ENCODE measurements around the gene EFCAB14. TPM values are rescaled to one million over a fixed set of nuclear protein-coding genes. Genes with fewer than 3 reads are reported as not detected.

EFCAB14 gene, protein sequence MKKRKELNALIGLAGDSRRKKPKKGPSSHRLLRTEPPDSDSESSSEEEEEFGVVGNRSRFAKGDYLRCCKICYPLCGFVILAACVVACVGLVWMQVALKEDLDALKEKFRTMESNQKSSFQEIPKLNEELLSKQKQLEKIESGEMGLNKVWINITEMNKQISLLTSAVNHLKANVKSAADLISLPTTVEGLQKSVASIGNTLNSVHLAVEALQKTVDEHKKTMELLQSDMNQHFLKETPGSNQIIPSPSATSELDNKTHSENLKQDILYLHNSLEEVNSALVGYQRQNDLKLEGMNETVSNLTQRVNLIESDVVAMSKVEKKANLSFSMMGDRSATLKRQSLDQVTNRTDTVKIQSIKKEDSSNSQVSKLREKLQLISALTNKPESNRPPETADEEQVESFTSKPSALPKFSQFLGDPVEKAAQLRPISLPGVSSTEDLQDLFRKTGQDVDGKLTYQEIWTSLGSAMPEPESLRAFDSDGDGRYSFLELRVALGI
- total RNA-seq = 10 to 100 TPM; 59.5 to 70.2 (median 62.8) TPM

DNA sequence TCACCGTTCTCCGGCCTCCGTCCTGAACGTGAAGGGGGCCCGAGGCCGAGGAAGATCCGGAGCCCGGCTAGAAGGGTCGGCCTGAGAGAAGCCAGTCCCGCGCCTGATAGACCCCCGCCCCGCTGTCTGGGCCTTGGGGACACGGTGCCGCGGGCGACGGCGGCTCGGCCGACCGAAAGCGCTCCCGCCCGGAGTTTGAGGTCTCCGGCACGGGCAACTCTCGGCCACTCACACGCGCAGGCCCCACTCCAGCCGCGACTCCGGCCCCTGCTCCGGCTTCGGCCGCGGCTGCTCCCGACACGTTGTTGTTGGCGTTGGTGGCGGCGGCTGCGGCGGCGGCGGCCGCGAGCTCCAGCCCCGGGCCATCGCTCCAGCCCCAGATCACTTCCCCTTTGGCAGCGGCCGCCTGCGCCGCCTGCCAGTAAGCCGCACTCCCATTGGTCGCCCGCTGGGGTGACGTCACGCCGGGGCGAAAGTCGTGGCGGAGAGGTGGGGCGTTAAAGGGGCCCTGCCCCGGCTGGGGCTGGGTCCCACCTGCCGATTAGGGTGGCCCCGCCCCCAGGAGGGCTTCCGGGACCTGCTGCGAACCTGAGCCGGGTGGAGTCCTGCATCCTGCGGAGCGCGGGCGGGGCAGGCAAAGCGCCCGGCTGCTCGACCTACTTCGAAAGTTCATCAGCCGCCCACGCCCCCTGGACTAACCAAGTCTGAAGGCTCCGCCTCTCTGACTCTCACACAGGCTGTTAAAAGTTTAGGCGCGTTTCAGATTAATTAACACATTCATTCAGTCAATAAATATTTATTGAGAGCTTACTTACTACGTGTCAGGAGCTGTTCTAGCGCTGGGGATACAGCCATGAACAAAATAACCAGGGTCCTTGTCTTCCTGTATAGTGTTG, at the start of gene EFCAB14:
Gene EFCAB14 (minus strand): TSS at position 388 of the 896 bp plus-strand sequence. CDS start 1,027 bp downstream, outside the sequence.
- ATAC-seq (peak; percentile 96 to 97), DNase-seq (peak; percentile 89 to 96)
- TF ChIP-seq, protein P1, sequence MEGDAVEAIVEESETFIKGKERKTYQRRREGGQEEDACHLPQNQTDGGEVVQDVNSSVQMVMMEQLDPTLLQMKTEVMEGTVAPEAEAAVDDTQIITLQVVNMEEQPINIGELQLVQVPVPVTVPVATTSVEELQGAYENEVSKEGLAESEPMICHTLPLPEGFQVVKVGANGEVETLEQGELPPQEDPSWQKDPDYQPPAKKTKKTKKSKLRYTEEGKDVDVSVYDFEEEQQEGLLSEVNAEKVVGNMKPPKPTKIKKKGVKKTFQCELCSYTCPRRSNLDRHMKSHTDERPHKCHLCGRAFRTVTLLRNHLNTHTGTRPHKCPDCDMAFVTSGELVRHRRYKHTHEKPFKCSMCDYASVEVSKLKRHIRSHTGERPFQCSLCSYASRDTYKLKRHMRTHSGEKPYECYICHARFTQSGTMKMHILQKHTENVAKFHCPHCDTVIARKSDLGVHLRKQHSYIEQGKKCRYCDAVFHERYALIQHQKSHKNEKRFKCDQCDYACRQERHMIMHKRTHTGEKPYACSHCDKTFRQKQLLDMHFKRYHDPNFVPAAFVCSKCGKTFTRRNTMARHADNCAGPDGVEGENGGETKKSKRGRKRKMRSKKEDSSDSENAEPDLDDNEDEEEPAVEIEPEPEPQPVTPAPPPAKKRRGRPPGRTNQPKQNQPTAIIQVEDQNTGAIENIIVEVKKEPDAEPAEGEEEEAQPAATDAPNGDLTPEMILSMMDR (IDR thresholded peaks at IDR 0.05 in 4 of 5, conservative IDR thresholded peaks at IDR 0.05 in 1 of 5) = no peak
- TF ChIP-seq POLR2A (IDR thresholded peaks at IDR 0.05) = peak; percentile 57 to 75
- peak within 1 kb of the TSS; percentile 89 to 97 (median 96) for H3K4me3 ChIP-seq
- H3K4me1 ChIP-seq = peaks cover 28 to 29% of the 10 kb centered on the region in 2 donors
- no peaks in the 10 kb centered on the region for H3K9me3 ChIP-seq
- H3K27me3 ChIP-seq = no peaks in the 10 kb centered on the region
- intact Hi-C loops (cut with DNase I; ENCODE audit: low total_unique reads) = loop anchor here (1.0 to 2.0 kb wide), 5 partner anchors 51 to 472 kb away; partner anchors contain the start of genes ATPAF1, FAAH and RAD54L
- in situ Hi-C loops (cut with MboI; ENCODE audit: low sequenced_read_pairs in 4 of 4) = loop anchor here in 1 of 4 donors (10.0 kb wide), 1 partner anchor 104 kb away; the partner anchor contains the start of gene MOB3C
- H3K27ac ChIP-seq = peak within 1 kb of the TSS; percentile 80 to 93 (median 89)
- H3K36me3 ChIP-seq = peaks cover 0 to 17% of the 10 kb centered on the region in 2 donors

DNA sequence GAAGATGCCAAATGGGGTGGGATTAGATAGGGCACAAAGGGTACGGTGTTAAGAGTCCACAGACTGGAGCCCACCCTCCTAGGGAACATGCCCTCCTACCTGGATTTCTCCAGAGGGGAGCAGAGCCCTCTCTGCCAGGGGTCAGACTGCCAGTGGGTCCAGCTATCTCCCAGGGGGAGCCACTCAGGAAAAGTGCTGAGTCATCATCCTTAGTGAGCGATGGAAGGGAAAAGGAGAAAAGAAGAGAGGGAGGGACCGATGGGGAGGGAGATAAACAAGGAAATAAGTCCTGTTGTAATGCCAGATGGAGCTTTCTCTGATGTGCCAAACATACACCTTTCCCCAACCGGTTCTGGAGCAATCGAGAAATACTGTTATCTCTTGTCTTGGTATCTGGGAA, 49.5 kb upstream of the EFCAB14 start:
- in situ Hi-C loops (cut with MboI; ENCODE audit: low sequenced_read_pairs in 4 of 4) = no loop called here
- TF ChIP-seq, protein P1 (IDR thresholded peaks at IDR 0.05 in 4 of 5, conservative IDR thresholded peaks at IDR 0.05 in 1 of 5) = no peak
- no peak for TF ChIP-seq POLR2A (IDR thresholded peaks at IDR 0.05)
- DNase-seq = no peak

DNA sequence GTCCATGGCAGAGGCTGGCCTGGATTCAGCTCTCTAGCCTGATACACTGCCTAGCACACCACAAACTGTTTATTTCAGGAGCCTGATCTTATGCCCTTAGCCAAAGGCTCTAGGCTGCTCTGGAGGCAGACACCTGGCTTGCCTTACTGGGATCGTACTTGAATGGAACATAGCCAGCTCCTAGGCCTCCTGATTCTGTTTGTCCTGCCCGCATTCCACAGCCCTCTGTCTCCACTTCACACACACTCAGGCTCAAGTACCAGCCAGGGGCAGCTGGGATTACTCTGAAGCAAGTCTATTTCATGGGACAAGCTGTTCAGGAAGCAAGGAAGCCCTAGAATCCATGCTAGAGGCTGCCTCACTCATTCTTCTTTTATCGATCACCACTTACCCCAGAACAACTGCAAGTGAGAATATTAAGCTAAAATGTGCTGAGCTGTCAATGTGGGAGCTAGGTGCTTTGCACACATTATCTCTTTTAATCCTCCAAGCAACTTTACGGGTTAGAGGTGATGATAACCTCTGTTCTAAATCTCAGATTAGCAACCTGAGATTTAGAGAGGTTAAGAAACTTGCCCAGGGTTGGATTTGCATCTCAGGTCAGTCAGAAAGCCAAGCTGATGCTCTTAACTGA, 48.9 kb upstream of the EFCAB14 start:
- Histone ChIP-seq H3K27me3 (no peaks in the 10 kb centered on the region), H3K4me1 (no peaks in the 10 kb centered on the region), H3K27ac (no peak overlapping the region), H3K4me3 (no peak overlapping the region), H3K9me3 (peaks cover 0 to 5% (median 0%) of the 10 kb centered on the region in 3 donors), H3K36me3 (no peaks in the 10 kb centered on the region)
- DNase-seq = no peak
- in situ Hi-C loops (cut with MboI; ENCODE audit: low sequenced_read_pairs in 4 of 4) (no loop called here), intact Hi-C loops (cut with DNase I; ENCODE audit: low total_unique reads) (no loop called here)
- no peak for ATAC-seq
- no peak for TF ChIP-seq POLR2A (IDR thresholded peaks at IDR 0.05)
- TF ChIP-seq, protein P1 (IDR thresholded peaks at IDR 0.05 in 4 of 5, conservative IDR thresholded peaks at IDR 0.05 in 1 of 5) = no peak

More for the DNA sequence above, 49.5 kb upstream of the EFCAB14 start:
- intact Hi-C loops (cut with DNase I; ENCODE audit: low total_unique reads) = no loop called here
- Histone ChIP-seq H3K27ac (no peak overlapping the region), H3K9me3 (peaks cover 0 to 5% (median 0%) of the 10 kb centered on the region in 3 donors), H3K27me3 (no peaks in the 10 kb centered on the region), H3K4me1 (no peaks in the 10 kb centered on the region), H3K36me3 (no peaks in the 10 kb centered on the region), H3K4me3 (no peak overlapping the region)
- ATAC-seq = no peak

DNA sequence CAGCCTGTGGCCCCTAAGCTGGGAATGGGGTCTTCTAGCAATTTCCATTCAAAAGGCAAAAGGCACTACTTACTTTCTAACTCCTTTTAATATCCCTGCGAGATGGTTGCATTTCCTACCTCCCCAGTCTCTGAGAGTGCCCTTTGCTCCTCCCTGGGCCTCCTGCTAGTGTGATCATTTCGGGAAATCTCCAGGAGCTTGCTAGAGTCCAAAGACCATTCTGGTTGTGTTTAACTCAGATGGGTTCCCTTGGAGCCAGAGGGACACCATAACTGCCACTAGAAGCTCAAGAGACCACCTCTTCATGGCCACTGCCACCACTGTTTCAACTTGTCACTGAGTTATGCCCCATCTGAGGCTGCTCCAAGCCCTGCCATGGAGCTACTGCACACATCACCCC, 45.5 kb upstream of the EFCAB14 start:
- Histone ChIP-seq H3K4me1 (no peaks in the 10 kb centered on the region), H3K27me3 (no peaks in the 10 kb centered on the region), H3K9me3 (no peaks in the 10 kb centered on the region), H3K4me3 (no peak overlapping the region), H3K27ac (no peak overlapping the region), H3K36me3 (no peaks in the 10 kb centered on the region)
- no peak for ATAC-seq
- no peak for TF ChIP-seq POLR2A (IDR thresholded peaks at IDR 0.05)
- TF ChIP-seq, protein P1 (IDR thresholded peaks at IDR 0.05 in 4 of 5, conservative IDR thresholded peaks at IDR 0.05 in 1 of 5) = no peak
- in situ Hi-C loops (cut with MboI; ENCODE audit: low sequenced_read_pairs in 4 of 4) = no loop called here
- DNase-seq = no peak
- intact Hi-C loops (cut with DNase I; ENCODE audit: low total_unique reads) = no loop called here

Data from gastrocnemius medialis (tissue), 4 donors.